C4-2B (cell line): ENCODE measurements around the gene KIF6.

Experiments
- ZFX ChIP-seq: fragments of 450-650 bp; IDR thresholded peaks from 2 replicates; pipeline ENCODE4 v1.6.1; 2017
- TF ChIP-seq, protein P1 (sequence below): fragments of 450-650 bp; conservative IDR thresholded peaks from 2 replicates; pipeline ENCODE4 v1.5.1; 2017; ENCODE audit warnings: mild to moderate bottlenecking

GRCh38 chr6:39362487-39362865 lies 362.7 kb downstream of the KIF6 start:
- TF ChIP-seq, protein P1, sequence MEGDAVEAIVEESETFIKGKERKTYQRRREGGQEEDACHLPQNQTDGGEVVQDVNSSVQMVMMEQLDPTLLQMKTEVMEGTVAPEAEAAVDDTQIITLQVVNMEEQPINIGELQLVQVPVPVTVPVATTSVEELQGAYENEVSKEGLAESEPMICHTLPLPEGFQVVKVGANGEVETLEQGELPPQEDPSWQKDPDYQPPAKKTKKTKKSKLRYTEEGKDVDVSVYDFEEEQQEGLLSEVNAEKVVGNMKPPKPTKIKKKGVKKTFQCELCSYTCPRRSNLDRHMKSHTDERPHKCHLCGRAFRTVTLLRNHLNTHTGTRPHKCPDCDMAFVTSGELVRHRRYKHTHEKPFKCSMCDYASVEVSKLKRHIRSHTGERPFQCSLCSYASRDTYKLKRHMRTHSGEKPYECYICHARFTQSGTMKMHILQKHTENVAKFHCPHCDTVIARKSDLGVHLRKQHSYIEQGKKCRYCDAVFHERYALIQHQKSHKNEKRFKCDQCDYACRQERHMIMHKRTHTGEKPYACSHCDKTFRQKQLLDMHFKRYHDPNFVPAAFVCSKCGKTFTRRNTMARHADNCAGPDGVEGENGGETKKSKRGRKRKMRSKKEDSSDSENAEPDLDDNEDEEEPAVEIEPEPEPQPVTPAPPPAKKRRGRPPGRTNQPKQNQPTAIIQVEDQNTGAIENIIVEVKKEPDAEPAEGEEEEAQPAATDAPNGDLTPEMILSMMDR = no peak
- TF ChIP-seq ZFX = no peak
